AG04449 (cell line): ENCODE results near the gene NPAS2.

Experiments
- CTCF ChIA-PET: fragments of 350-600 bp; formaldehyde crosslinking; extraction: SDS; loops from one replicate; lab custom pipeline; 2021; ENCODE audit warnings: antibody characterized with exemption; lab: Yijun Ruan, JAX
- POLR2A ChIA-PET: fragments of 400-600, 350-600 bp; formaldehyde crosslinking; extraction: SDS; loops from one replicate; lab custom pipeline; 2020; ENCODE audit warnings: antibody characterized with exemption, inconsistent platforms; lab: Yijun Ruan, JAX
- DNase-seq: peaks from one replicate; pipeline ENCODE4 v3.0.0-alpha.2; 2010; ENCODE audit warnings: low read depth, low spot score
- H3K4me3 ChIP-seq: 2 replicates; pipeline ENCODE4 v1.5.1; 2011; ENCODE audit warnings: low read depth, mild to moderate bottlenecking, control low read depth, low read length
- CTCF ChIP-seq: IDR thresholded peaks from one replicate; pipeline ENCODE4 v1.5.1; 2011; ENCODE audit warnings: mild to moderate bottlenecking, moderate library complexity, low read length, control low read depth, inconsistent platforms; ENCODE audit not compliant: insufficient read depth; ENCODE audit errors: missing control alignments

NPAS2 gene

GRCh38 chr2:100982431-100982861, 162.5 kb downstream of the NPAS2 start:
- ChIA-PET CTCF (interaction anchor here (0.6 to 2.5 kb wide), 11 partner anchors 10 to 376 kb away, joined by 3 to 33 read pairs (median 3); no protein-coding TSS in a partner anchor), POLR2A (no interaction called here)
- no peak overlapping the region for H3K4me3 ChIP-seq
- TF ChIP-seq CTCF = no peak
- DNase-seq = no peak

GRCh38 chr2:100983201-100983600, 163.3 kb downstream of the NPAS2 start:
- POLR2A ChIA-PET = no interaction called here
- H3K4me3 ChIP-seq = no peak overlapping the region
- TF ChIP-seq CTCF = no peak
- CTCF ChIA-PET = interaction anchor here (0.6 to 2.5 kb wide), 10 partner anchors 11 to 376 kb away, joined by 3 to 33 read pairs (median 3); no protein-coding TSS in a partner anchor
- no peak for DNase-seq

DNA sequence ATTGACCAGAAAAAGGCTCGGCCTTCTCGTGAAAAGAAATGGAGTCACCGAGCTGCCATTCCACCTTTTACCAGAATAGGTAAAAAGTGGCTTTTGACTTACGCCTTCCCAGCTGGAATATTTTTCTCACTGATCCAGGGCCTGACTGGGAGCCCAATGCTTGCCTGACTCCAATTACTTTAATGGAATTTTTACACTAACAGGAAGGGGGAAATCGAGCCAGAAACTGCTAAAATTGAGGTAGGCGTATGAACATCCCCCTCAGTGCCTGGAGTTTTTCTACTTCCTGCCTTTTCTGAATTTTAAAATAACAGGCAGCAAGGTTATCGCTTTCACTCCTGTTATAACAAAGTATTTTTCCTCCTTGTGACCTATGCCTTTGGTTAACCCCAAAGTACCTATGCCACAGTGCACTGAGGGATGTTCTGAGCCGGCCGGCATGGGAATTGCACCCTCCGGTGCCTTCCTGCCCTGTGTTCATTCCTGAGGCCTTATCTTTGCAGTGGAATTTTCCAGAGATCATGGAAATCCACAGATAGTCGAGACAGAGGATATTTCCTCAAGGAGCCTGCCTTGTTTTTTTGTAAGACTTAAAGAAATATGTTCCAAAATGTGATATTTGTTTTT, 163.9 kb downstream of the NPAS2 start:
- no peak for TF ChIP-seq CTCF
- DNase-seq = no peak
- H3K4me3 ChIP-seq = no peak overlapping the region
- POLR2A ChIA-PET = no interaction called here
- CTCF ChIA-PET = interaction anchor here (0.6 to 2.5 kb wide), 7 partner anchors 13 to 377 kb away, joined by 3 to 33 read pairs (median 4); no protein-coding TSS in a partner anchor

GRCh38 chr2:100984892-100985307, 165.0 kb downstream of the NPAS2 start:
- peak; percentile 91 for TF ChIP-seq CTCF
- no peak overlapping the region for H3K4me3 ChIP-seq
- ChIA-PET POLR2A (no interaction called here), CTCF (interaction anchor here (0.6 to 6.7 kb wide), 18 partner anchors 8 to 389 kb away, joined by 3 to 185 read pairs (median 5); partner anchors contain the start of gene RPL31)
- no peak for DNase-seq

DNA sequence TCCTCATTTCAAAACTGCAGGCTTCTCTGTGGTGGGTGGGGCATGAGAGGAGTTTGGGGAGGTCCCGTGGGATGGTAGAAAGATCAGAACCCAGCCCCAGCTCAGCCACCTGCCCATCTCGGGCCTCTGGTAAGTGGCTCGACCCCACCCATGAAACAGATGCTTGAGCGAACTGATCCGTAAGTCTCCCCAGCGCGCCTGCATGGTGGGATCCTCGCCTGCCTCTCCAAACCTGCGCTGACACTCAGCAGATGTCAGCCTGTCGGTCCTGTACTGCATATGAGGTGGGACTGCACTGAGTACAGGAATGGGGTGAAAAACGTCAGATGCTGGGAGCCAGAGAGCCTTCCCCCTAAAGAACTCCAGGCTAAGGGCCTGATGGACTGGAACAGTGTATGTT, 166.2 kb downstream of the NPAS2 start:
- no peak overlapping the region for H3K4me3 ChIP-seq
- TF ChIP-seq CTCF = no peak
- CTCF ChIA-PET = interaction anchor here (0.7 to 6.7 kb wide), 28 partner anchors 8 to 382 kb away, joined by 3 to 185 read pairs (median 4); partner anchors contain the start of gene RPL31
- POLR2A ChIA-PET = no interaction called here
- DNase-seq = no peak

GRCh38 chr2:100987536-100987935, 167.6 kb downstream of the NPAS2 start:
- POLR2A ChIA-PET = interaction anchor here (0.8 kb wide), 1 partner anchor 14 kb away, joined by 3 read pairs; no protein-coding TSS in a partner anchor

More at GRCh38 chr2:100987536-100987935, 167.6 kb downstream of the NPAS2 start:
- DNase-seq = no peak
- no peak overlapping the region for H3K4me3 ChIP-seq
- CTCF ChIA-PET = interaction anchor here (1.1 to 6.7 kb wide), 6 partner anchors 11 to 380 kb away, joined by 3 to 185 read pairs (median 6); no protein-coding TSS in a partner anchor
- no peak for TF ChIP-seq CTCF
